Colon (tissue), 2 donors: ENCODE results near the gene WNK2.
"Not testable (repeated sequence)": the region's sequence is repeated elsewhere in the genome, so short reads cannot be mapped to it uniquely, and the experiment has no call there.

ENCODE experiments used
- FAIRE-seq: peaks from 2 replicates; lab custom pipeline; 2012; peaks lifted over from hg19 to GRCh38; lab: Jason Lieb, UNC
- donor health status: control.
- donor health status: control.

The WNK2 gene

DNA sequence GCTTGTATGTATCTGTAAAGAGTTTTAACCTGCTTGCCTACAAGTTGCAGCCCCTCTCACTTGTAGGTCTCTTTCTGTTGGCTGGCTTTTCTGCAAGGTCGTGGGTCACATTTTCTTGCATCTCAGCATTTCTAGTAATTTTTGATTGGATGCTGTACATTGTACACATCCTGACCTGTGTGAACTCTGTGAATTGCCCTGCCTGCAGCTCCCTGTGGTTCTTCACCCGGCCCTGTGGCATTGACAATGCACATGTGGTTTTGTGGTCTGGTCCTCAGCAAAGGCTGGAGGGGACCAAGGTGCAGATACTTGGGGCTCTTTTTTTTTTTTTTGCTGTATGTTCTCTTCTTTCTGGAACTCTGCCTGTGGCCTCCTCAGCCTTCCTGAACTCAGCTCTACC lies 53.6 kb downstream of the WNK2 start:
- FAIRE-seq: no peak

DNA sequence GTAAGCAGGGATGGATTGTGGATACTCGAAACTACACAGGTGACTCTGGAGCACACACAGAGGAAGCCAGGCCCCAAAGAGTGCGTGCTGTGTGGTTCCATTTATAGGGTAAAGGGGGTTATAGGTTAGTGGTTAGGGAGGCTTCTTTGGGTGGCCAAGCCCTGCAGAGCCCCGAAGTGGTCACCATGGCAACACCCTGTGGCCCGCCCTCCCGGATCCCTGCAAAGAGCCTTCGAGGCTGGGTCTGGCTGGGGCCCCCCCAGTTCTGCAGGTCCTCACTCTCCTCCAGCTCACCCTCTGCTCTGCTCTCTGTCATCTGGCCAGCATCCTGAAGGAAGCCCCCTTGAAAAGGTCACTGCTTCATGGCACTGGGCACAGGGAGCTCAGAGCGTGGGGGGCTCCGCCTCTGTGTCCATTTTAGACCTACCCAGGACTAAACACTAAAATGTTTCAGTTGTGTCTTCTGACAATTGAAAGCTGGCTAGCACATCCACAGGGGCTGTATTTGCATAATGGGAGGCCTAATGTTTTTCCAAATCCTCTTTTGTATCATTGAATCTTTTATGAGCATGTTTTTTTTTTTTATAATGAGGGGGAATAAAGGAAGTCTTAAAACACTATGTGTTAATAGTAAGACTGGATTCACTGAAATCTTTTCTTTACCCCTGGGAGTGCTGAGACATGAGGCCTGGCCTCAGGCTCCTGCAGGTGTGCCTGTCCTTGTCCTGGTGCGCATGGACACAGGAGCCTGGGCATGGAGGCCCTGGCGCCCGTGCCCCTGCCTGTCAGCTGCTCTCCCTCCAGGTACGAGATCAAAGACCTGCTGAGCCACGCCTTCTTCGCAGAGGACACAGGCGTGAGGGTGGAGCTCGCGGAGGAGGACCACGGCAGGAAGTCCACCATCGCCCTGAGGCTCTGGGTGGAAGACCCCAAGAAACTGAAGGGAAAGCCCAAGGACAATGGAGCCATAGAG lies 55.3 kb downstream of the WNK2 start:
- FAIRE-seq: no peak

GRCh38 chr9:93240891-93241334 lies 57.0 kb downstream of the WNK2 start:
- no peak for FAIRE-seq

GRCh38 chr9:93243112-93243511 lies 59.2 kb downstream of the WNK2 start:
- no peak for FAIRE-seq

- FAIRE-seq: no peak
These were observed 60.2 kb downstream of the WNK2 start for GRCh38 chr9:93244101-93244500.

- no peak for FAIRE-seq
These were observed 60.8 kb downstream of the WNK2 start for GRCh38 chr9:93244510-93245436.

- FAIRE-seq: no peak
These were observed 61.6 kb downstream of the WNK2 start for GRCh38 chr9:93245437-93245970.

DNA sequence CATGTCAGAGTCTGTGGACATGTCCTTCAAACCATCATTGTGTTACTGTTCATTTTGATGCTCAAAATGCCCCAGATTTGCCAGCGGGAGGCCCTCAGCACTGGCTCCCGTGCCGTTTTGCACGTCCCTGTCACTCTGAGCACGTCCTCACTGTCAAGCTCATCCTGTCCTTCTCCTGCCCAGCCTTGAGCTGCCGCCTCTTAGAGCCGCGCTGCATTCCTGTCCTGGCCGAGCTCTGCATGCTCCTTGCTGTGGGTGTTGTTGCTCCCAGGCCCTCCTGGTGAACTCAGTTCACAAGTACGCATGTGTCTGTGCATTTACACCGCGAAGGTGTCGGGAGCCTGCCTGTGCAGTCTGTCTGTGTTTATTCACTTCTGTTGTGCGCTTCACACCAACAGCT lies 62.2 kb downstream of the WNK2 start:
- FAIRE-seq: no peak

DNA sequence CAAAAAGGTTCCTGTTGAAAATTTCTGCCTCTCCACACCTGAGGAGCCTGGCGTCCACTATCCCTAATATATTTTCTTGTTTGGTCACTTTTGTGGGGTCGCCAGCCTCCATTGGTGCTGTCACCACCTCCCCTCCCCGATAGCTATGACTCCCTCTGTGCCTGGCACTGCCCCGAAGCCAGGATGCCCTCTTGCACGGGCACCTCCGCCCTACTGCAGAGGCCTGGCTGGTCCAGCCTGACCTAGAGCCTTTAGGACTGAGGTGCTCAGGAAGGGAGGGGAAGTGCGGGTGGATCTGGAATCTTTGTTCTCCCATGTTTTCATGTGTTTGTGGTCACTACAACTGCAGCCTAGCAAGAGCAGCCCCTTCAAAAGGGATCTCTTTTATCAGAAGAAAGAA lies 62.6 kb downstream of the WNK2 start:
- no peak for FAIRE-seq

- no peak for FAIRE-seq
These were observed 63.3 kb downstream of the WNK2 start for GRCh38 chr9:93247099-93247865.

DNA sequence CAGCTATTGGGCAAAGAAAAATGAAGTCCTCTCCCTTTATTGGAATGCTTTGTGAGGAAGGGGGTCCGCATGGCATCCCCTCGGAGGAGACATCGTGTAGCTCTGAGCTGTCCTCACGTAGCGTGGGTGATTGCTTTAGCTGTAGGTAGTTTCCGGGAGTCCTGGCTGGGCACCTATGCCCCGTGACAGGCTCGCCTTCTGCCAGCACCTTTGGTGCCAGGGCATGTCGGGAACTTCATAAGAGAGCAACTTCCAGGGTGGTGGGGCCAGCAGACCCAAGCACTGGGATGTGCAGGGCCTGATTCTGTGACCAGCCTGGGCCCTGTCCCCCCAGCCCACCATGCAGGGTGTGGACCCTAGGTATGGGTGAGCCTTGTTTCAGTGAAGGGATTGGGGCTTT lies 64.0 kb downstream of the WNK2 start:
- FAIRE-seq: no peak

GRCh38 chr9:93248386-93249040 lies 64.6 kb downstream of the WNK2 start:
- no peak for FAIRE-seq

GRCh38 chr9:93250185-93250584 lies 66.2 kb downstream of the WNK2 start:
- FAIRE-seq: no peak

DNA sequence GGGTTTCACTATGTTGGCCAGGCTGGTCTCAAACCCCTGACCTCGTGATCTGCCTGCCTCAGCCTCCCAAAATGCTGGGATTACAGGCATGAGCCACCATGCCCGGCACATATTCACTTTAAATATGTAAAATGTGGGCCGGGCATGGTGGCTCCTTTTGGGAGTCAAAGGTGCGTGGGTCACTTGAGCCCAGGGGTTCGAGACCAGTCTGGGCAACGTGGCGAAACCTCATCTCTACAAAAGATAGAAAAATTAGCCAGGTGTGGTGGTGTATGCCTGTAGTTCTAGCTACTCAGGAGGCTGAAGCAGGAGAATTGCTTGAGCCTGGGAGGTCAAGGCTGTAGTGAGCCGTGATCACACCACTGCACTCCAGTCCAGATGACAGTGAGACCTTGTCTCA lies 67.4 kb downstream of the WNK2 start:
- not testable (repeated sequence) for FAIRE-seq

DNA sequence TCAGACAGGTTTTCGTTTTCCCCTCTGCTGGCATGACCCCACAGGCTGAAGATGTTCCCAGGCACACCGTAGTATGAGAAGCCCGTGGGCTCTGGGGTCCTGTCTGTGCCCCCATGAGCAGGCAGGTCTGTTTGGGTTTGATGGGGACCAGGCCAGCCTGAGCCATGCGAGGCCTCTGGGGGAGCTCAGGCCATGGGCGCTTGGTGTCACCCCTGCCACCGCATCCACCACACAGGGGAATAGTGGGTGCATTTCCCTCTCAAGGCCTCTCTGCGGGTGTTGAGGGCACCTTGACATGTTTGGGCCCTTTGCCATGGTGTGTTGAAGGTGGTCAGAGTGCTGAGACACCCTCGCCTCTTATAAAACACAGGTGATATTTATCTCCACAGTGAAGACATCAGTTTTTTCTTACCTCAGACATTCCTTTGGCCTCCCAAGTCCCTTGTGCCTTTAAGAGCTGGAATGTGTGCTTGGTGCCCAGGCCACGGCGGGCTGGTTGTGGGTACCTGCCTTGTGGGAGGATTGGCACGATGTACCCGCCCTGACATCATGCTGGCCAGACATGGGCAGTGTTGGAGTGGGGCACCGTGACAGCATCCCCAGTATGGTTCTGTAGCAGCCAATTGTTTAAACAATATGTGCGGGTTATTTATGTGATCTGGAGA lies 68.3 kb downstream of the WNK2 start:
- no peak for FAIRE-seq

GRCh38 chr9:93252781-93253530 lies 69.0 kb downstream of the WNK2 start:
- FAIRE-seq: no peak

DNA sequence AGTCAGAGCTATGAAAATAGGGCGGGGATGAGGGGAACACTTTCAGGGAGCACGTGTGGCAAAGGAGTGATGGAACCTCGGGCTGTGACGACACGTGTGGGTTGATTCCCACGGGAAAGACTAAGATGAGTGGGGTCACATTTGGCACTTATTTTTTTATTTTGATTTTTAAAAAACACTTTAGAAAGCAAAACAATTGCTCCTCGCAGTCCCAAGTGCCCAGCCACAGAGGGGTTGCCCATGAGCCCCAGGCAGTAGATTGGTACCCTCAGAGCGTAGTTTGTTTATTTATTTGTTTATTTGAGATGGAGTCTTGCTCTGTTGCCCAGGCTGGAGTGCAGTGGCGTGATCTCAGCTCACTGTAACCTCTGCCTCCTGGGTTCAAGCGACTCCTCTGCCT lies 69.7 kb downstream of the WNK2 start:
- no peak for FAIRE-seq

- no peak for FAIRE-seq
These were observed 70.1 kb downstream of the WNK2 start for GRCh38 chr9:93254061-93254481.

DNA sequence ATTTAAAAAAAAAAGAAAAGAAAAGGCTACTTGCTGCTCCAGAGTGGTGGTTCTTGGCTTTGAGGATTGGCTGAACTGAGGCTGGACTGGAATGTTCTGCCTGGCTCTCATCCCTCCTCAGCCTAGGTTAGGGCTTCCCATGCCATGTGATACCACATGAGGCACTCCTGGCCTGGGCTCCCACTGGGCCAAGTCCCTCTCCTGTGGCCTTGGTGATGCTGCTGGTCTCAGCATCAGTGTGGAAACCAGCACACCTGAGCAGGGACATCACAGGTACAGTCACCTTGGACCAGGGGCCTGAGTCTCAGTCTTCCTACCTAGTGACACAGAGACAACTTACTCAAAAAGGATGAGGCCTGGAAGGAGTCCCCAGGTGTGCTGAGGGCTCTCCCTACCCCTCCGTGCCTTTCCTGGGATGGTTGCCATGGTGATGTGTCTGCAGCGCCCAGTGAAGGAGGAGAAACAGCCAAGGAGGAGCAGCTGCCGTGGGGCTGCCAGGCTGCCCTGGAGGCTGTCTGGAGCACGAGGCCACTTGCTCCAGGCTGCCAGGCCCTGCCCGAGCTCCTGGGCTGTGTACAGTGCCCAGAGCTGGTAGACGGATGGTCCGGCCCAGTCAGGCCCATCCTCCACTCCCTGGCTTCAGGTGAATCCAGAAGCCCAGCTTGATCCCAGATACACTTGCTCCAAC lies 71.0 kb downstream of the WNK2 start:
- no peak for FAIRE-seq
